ENCODE data around the gene RBFA.

RBFA gene

GRCh38 chr18:80050797-80051196, 16.6 kb downstream of the RBFA start:
- H3K4me3 ChIP-seq (replicated peaks in 1 of 2; ENCODE audit: low read depth in 2 of 2, low read length in 2 of 2) = no peak overlapping the region
- no peak for DNase-seq (ENCODE audit: low read depth in 2 of 2)
- TF ChIP-seq CTCF (IDR thresholded peaks at IDR 0.05; ENCODE audit: low read depth, low read length) = no peak

- H3K4me3 ChIP-seq (replicated peaks in 1 of 2; ENCODE audit: low read depth in 2 of 2, low read length in 2 of 2) = no peak overlapping the region
- DNase-seq (ENCODE audit: low read depth in 2 of 2) = no peak
- no peak for TF ChIP-seq CTCF (IDR thresholded peaks at IDR 0.05; ENCODE audit: low read depth, low read length)
These were observed 21.9 kb downstream of the RBFA start for GRCh38 chr18:80056095-80056494.

GRCh38 chr18:80059945-80060344, 25.7 kb downstream of the RBFA start:
- DNase-seq (ENCODE audit: low read depth in 2 of 2) = no peak
- H3K4me3 ChIP-seq (replicated peaks in 1 of 2; ENCODE audit: low read depth in 2 of 2, low read length in 2 of 2) = no peak overlapping the region
- TF ChIP-seq CTCF (IDR thresholded peaks at IDR 0.05; ENCODE audit: low read depth, low read length) = no peak

- H3K4me3 ChIP-seq (replicated peaks in 1 of 2; ENCODE audit: low read depth in 2 of 2, low read length in 2 of 2) = no peak overlapping the region
- TF ChIP-seq CTCF (IDR thresholded peaks at IDR 0.05; ENCODE audit: low read depth, low read length) = no peak
- DNase-seq (ENCODE audit: low read depth in 2 of 2) = no peak
These were observed 31.5 kb downstream of the RBFA start for GRCh38 chr18:80065705-80066104.

GRCh38 chr18:80067321-80067720, 33.1 kb downstream of the RBFA start:
- no peak overlapping the region for H3K4me3 ChIP-seq (replicated peaks in 1 of 2; ENCODE audit: low read depth in 2 of 2, low read length in 2 of 2)
- no peak for DNase-seq (ENCODE audit: low read depth in 2 of 2)
- TF ChIP-seq CTCF (IDR thresholded peaks at IDR 0.05; ENCODE audit: low read depth, low read length) = no peak

- no peak for TF ChIP-seq CTCF (IDR thresholded peaks at IDR 0.05; ENCODE audit: low read depth, low read length)
- H3K4me3 ChIP-seq (replicated peaks in 1 of 2; ENCODE audit: low read depth in 2 of 2, low read length in 2 of 2) = no peak overlapping the region
- DNase-seq (ENCODE audit: low read depth in 2 of 2) = no peak
These were observed 33.7 kb downstream of the RBFA start for GRCh38 chr18:80067897-80068296.

- no peak overlapping the region for H3K4me3 ChIP-seq (replicated peaks in 1 of 2; ENCODE audit: low read depth in 2 of 2, low read length in 2 of 2)
- DNase-seq (ENCODE audit: low read depth in 2 of 2) = no peak
- TF ChIP-seq CTCF (IDR thresholded peaks at IDR 0.05; ENCODE audit: low read depth, low read length) = no peak
These were observed 34.5 kb downstream of the RBFA start for GRCh38 chr18:80068571-80069272.

All from cardiac fibroblast (primary cell).